ENCODE data around the gene PRELP. TPM values are rescaled to one million over a fixed set of nuclear protein-coding genes. Genes with fewer than 3 reads are reported as not detected.

The PRELP gene
- total and polyA plus RNA-seq, 10 of the 15 experiments (the other 5 are each of a cell fraction or from before 2014, with no cell fraction given): 0.03 to 0.05 TPM; not detected in 8

- ChIA-PET SMC1A (ENCODE audit: uncharacterized antibody, unreplicated experiment) (interaction anchor here (1.1 to 1.4 kb wide), 2 partner anchors 31 to 133 kb away, joined by 3 read pairs; no protein-coding TSS in a partner anchor), POLR2A (no interaction called here), RAD21 (ENCODE audit: unreplicated experiment) (no interaction called here), CTCF (interaction anchor here (1.5 to 8.2 kb wide), 2 partner anchors 14 to 133 kb away, joined by 7 to 80 read pairs; no protein-coding TSS in a partner anchor)
- no peaks in the 10 kb centered on the region for H3K79me2 ChIP-seq (ENCODE audit: control insufficient read depth, insufficient read depth, low read length)
- intact Hi-C loops (cut with micrococcal nuclease; ENCODE audit: unreplicated experiment) (no loop called here), in situ Hi-C loops (cut with MboI) (no loop called here)
- H2AFZ ChIP-seq (ENCODE audit: control insufficient read depth, low read depth, low read length): no peak overlapping the region
- no peak overlapping the region for H3K27ac ChIP-seq (ENCODE audit: control insufficient read depth, insufficient read depth)
- H3K4me1 ChIP-seq (ENCODE audit: control insufficient read depth, insufficient read depth, low read length): peaks cover 9% of the 10 kb centered on the region; the same call in 1 of the 2 replicates
- ATAC-seq (no peak), FAIRE-seq (no peak), DNase-seq (ENCODE audit: low read depth, low spot score) (no peak)
- no peaks in the 10 kb centered on the region for H4K20me1 ChIP-seq (ENCODE audit: control insufficient read depth, insufficient read depth)
- H3K36me3 ChIP-seq (ENCODE audit: control insufficient read depth in 2 of 2, insufficient read depth in 2 of 2, low read length in 1 of 2): no peaks in the 10 kb centered on the region
- no peaks in the 10 kb centered on the region for H3K9me3 ChIP-seq (replicated peaks; ENCODE audit: control insufficient read depth, insufficient read depth, low read length)
- 38% methylated on average over 9 of the region's 9 CpGs for WGBS (ENCODE audit: insufficient coverage, insufficient replicate concordance, low lambda C conversion rate, missing lambda C conversion rate)
- BruUV-seq (replicated peaks): no TSS peak
- H3K27me3 ChIP-seq (replicated peaks in 1 of 2; ENCODE audit: control insufficient read depth in 2 of 2, insufficient read depth in 2 of 2, low read length in 1 of 2): peaks cover 2 to 6% of the 10 kb centered on the region in 2 experiments; a peak in 2 of 4 replicates
- H3K4me2 ChIP-seq (ENCODE audit: control insufficient read depth, insufficient read depth): no peak overlapping the region
- no peak overlapping the region for H3K4me3 ChIP-seq
- H3K9ac ChIP-seq (ENCODE audit: control insufficient read depth, insufficient read depth, low read length): no peak overlapping the region
- TF ChIP-seq MEF2A (IDR thresholded peaks at IDR 0.05; ENCODE audit: insufficient read depth, low read depth, low read length) (no peak), E2F4 (IDR thresholded peaks at IDR 0.05; ENCODE audit: low read depth, low read length) (no peak), FOXK2 (IDR thresholded peaks at IDR 0.05) (no peak), PRDM15 (CRISPR knock-in tag; IDR thresholded peaks at IDR 0.05) (no peak), FOXM1 (IDR thresholded peaks at IDR 0.05; ENCODE audit: low read depth, low read length) (no peak), E4F1 (IDR thresholded peaks at IDR 0.05; ENCODE audit: borderline replicate concordance, partially characterized antibody) (no peak), SKIL (IDR thresholded peaks at IDR 0.05; ENCODE audit: low read depth, poor library complexity, severe bottlenecking) (no peak), SMC3 (IDR thresholded peaks at IDR 0.05; ENCODE audit: borderline replicate concordance, low read length) (no peak), TCF7 (IDR thresholded peaks at IDR 0.05; ENCODE audit: borderline replicate concordance) (no peak), POLR2AphosphoS5 (IDR thresholded peaks at IDR 0.05; ENCODE audit: low read length) (no peak), ZNF217 (IDR thresholded peaks at IDR 0.05) (no peak), POU2F2 (IDR thresholded peaks at IDR 0.05; ENCODE audit: borderline replicate concordance, low read depth, low read length) (no peak), TCF12 (IDR thresholded peaks at IDR 0.05; ENCODE audit: low read depth, low read length) (no peak), BHLHE40 (IDR thresholded peaks at IDR 0.05; ENCODE audit: borderline replicate concordance in 1 of 2, low read depth in 2 of 2, low read length in 1 of 2) (no peak), IKZF2 (IDR thresholded peaks at IDR 0.05) (no peak)
Observed at GRCh38 chr1:203473781-203474305, 1.8 kb upstream of the PRELP start.

All from GM12878 (cell line).